CD1c-positive myeloid dendritic cell (primary cell): Measurements from ENCODE around the gene CKAP5.
A peak's percentile ranks its signal among the peaks of the same experiment; 100 is the strongest.
"Not testable (repeated sequence)": the region's sequence is repeated elsewhere in the genome, so short reads cannot be mapped to it uniquely, and the experiment has no call there.

ENCODE experiments used
- DNase-seq: peaks from one replicate; pipeline ENCODE4 v3.0.0-alpha.2; 2016; ENCODE audit errors: extremely low spot score

Gene CKAP5

GRCh38 chr11:46855167-46855566, 9.1 kb upstream of the CKAP5 start:
- DNase-seq = no peak

- DNase-seq = no peak
These were observed 4.8 kb upstream of the CKAP5 start for GRCh38 chr11:46850829-46851380.

GRCh38 chr11:46849631-46850030, 3.6 kb upstream of the CKAP5 start:
- no peak for DNase-seq

GRCh38 chr11:46846510-46846830, 390 bp upstream of the CKAP5 start:
- DNase-seq = no peak

GRCh38 chr11:46845440-46845739, 690 bp downstream of the CKAP5 start:
- no peak for DNase-seq

- no peak for DNase-seq
These were observed 6.0 kb downstream of the CKAP5 start for GRCh38 chr11:46840116-46840515.

GRCh38 chr11:46838501-46838900, 7.6 kb downstream of the CKAP5 start:
- no peak for DNase-seq

GRCh38 chr11:46837860-46838259, 8.2 kb downstream of the CKAP5 start:
- DNase-seq = peak; percentile 7

- no peak for DNase-seq
These were observed 9.2 kb downstream of the CKAP5 start for GRCh38 chr11:46836870-46837269.

GRCh38 chr11:46836431-46836830, 9.6 kb downstream of the CKAP5 start:
- no peak for DNase-seq

GRCh38 chr11:46835897-46836296, 10.2 kb downstream of the CKAP5 start:
- no peak for DNase-seq

- DNase-seq = no peak
These were observed 11.3 kb downstream of the CKAP5 start for GRCh38 chr11:46834821-46835220.

GRCh38 chr11:46832511-46833214, 13.4 kb downstream of the CKAP5 start:
- no peak for DNase-seq

GRCh38 chr11:46827995-46828394, 18.1 kb downstream of the CKAP5 start:
- DNase-seq = no peak

GRCh38 chr11:46826310-46827044, 19.6 kb downstream of the CKAP5 start:
- DNase-seq = peak; percentile 78

- peak; percentile 3 for DNase-seq
These were observed 37.2 kb downstream of the CKAP5 start for GRCh38 chr11:46808799-46809431.

- DNase-seq = no peak
These were observed 44.2 kb downstream of the CKAP5 start for GRCh38 chr11:46801694-46802470.

GRCh38 chr11:46800177-46800576, 45.9 kb downstream of the CKAP5 start:
- no peak for DNase-seq

- DNase-seq = not testable (repeated sequence)
These were observed 46.4 kb downstream of the CKAP5 start for GRCh38 chr11:46799725-46800124.

- DNase-seq = no peak
These were observed 67.7 kb downstream of the CKAP5 start for GRCh38 chr11:46778416-46778815.

GRCh38 chr11:46776878-46777277, 69.2 kb downstream of the CKAP5 start:
- DNase-seq = no peak

- DNase-seq = no peak
These were observed 76.4 kb downstream of the CKAP5 start for GRCh38 chr11:46769636-46770221.
